GM19328 (cell line): Measurements from ENCODE around the gene NME5.

Experiments
- ATAC-seq: cut with Tn5 transposase; IDR thresholded peaks from one replicate; pipeline ENCODE4 v1.9.1; 2021; ENCODE audit warnings: mild to moderate bottlenecking, moderate library complexity; ENCODE audit not compliant: unreplicated experiment

The NME5 gene

DNA sequence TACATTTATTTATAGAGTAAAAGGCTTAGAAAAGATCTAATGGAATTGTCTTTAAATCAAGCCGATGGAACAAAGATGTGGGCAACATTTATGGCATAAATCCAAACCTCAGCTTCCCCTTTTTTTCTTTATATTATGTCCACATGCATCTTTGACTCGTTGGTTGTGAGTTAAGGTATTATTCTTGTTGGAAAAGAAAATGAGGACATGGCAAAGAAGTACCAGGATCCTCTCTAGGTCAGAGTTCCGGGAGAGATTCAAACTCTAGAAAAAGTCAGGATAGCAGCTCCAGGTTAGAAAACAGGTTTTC is 508 bp upstream of the NME5 start:
- no peak for ATAC-seq

DNA sequence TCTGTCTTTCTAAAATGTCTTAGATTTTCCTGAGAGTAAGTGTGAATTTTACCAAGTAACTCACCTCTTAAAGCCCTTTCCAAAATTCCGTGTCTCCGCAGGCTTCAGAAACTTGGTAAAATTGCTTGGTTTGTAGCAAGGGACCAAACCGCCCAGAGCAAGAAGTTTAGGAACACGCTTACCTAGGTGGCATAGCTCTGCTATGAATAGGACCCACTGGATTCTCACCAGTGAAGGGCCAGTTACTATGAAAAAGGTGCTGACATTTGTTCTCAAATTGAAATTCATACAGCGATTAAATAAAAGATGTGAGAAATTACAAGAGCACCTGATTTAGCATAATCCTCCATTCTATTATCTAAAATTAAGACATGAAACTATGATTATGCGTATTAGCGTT is 6.7 kb downstream of the NME5 start:
- ATAC-seq, result no peak

DNA sequence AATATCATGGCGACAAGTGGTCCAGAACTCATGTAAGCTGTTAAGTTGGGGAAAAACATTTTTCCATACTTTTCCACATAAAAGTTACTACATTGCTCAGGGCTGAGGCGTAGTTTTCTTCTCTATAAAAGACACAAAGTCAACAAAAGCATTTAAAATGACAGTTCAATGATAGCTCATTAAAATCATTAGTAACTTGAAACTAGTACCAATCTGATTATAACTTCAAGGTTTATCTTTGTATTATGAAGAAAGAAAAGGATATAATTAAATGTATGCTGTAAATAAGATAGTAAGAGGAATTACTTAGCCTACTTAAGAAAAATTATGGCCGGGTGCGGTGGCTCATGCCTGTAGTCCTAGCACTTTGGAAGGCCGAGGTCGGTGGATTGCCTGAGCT is 9.9 kb downstream of the NME5 start:
- ATAC-seq, result no peak

DNA sequence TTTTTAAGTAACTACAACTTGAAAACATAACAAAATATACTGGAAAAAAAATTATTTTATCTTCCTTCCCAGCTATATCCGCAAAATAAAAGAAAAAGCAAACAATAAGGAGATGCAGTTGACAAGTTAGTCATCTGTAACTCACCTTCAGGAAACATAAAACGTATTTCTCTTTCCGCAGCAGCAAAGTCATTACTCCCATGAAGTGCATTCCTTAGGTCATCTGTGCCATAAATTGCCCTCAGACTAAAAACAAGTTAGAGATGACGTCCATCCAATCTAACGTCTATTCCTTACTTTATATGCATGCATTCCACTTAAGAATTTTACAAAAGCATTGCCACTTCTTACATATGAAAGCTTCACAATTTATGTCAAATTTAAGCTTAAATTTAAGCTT is 10.9 kb downstream of the NME5 start:
- no peak for ATAC-seq

GRCh38 chr5:138115254-138115653 is 24.0 kb downstream of the NME5 start:
- no peak for ATAC-seq

- no peak for ATAC-seq
These were observed 27.3 kb downstream of the NME5 start for GRCh38 chr5:138111937-138112336.

DNA sequence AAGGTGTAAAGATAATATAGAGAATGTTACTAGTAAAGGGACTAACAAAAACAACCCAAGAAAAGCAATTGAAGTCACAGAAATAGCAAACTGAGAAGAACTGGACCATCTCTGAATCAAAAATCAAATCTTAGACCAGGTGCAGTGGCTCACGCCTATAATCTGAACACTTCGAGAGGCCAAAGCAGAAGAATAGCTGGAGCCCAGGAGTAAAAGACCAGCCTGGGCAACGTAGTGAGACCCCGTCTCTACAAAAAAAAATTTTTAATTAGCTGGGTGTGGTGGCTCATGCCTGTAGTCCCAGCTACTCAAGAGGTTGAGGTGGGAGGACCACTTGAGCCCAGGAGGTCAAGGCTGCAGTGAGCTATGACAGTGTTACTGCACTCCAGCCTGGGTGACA is 28.0 kb downstream of the NME5 start:
- no peak for ATAC-seq

DNA sequence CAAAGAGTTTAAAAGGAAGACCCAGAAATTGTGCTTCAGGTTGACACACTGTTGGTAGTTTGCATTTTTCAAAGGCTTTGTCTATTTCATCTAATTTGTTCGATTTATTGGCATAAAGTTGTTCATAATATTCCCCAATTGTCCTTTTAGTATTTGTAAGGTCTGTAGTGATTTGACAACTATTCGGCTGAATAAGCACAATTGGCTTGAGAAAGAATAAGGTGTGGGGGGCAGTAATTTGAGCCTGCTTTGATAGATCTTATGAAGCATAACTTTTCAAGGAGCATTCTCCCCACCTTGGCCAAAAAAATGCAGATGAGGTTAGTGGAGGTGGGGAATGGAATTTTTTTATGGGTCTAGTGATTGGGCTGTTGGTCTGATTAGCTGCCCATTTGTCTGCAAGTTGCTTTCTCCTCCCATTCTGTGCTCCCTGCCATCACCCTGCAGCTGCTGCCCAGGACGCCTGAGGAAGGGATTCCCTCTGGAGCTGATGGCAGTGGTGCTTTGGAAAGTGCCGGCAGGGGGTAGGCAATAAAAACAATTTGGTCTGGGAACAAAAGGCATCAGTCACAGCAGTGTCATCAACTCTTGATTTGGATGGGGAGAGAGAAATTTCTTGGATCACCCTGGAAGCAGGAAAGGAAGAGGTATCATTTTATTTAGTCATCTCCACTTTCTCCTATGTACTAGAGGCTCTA is 28.8 kb downstream of the NME5 start:
- ATAC-seq, result no peak

DNA sequence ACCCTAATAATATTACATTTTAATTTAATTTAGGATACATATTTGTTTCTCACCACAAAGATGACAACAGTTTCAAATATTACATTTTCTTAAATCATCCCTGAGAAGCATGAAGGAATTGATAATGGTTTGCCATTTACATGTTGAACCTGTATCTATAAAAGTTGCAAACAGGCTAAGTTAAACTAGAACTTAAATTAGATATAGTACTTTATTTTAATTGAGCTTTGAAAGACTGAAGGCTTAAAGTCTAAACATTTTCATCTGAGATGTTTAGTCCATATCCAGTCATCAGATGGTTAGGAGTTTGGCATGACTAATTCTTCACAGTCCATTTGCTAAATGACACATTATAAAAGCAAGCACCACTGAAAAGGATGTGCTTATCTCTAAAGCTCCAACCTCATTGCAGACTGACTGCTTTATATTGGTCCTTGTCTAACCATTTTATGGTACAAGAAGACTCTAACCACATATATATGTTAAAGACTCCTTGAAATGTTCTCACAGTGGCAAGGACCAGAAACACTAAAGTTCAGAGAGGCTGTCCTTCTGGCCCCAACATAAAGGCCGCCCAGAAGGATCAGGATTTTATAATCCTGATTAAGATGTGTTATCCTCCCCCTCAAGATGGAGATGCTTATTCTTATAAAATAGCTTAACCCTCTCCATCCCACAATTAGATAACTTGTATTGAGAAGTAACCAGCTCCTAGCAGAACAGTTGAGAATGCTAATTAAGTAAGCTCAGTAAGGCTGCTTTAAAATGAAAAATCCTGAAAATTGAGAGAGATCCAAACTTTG is 29.6 kb downstream of the NME5 start:
- no peak for ATAC-seq

DNA sequence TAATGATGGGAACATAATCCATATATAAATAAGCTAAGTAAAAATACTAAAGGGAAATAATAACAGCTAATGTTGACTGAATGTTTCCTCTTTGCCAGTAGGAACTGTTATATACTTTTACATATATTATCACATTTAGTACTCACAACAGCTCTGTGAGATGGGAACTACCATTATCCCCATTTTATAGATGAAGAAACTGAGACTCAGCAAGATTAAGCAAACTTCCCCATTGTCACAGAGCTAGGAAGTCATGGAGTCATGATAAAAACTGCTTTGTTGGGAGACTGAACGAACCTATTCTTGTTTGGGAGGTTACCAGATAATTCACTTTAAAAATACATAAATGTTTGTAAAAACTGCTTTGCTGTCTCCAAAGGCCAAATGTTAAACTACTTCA is 32.0 kb downstream of the NME5 start:
- ATAC-seq, result no peak

- no peak for ATAC-seq
These were observed 33.5 kb downstream of the NME5 start for GRCh38 chr5:138105709-138106108.

DNA sequence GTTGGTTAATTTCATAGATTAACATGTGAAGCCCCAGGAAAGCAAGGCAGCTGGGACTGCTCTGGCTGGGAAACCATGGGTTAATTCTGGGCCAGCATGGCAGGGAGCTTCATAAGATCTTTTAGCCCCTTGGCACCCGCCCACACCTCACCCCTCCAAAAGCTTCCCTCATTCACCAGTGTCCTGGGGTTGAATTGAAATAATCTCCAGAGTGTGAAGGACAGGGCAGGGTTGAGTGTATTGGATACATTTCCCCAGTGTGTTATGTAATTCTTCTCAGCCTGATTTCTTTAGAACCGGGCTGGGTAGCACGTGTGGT is 36.0 kb downstream of the NME5 start:
- no peak for ATAC-seq

- no peak for ATAC-seq
These were observed 36.5 kb downstream of the NME5 start for GRCh38 chr5:138102454-138103318.

DNA sequence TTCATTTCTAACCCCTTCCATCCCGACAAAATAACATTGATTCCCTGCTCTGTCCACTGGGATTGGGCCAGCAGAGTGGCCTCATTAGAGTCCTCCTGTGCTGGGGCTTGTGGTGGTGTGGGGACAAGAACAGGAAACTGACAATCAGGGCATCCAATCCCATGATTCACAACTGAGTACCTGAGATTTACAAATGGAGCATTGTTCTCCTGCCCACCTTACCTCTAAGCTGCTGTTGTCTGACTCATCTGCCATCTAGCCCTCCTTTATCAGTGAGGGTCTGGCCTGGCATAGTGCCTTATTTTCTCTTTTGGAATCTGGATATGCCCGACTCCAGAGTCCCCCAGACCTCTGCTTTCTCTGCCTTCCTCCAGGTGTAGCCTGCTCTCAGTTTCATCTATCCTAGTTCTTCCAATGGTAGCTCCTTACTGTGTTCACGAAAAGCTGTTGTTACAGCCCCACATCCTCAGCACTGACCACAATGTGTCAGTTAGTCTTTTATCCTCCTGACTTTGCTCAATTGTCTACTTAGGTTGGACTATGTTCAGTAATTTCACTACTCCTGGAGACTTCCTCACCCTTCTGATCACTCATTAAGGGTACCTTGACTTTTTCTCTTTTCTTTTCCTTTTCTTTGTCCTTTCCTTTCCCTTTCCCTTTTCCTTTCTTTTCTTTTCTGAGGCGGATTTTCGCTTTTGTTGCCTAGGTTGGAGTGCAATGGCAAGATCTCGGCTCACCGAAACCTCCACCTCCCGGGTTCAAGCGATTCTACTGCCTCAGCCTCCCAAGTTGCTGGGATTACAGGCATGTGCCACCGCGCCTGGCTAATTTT is 42.0 kb downstream of the NME5 start:
- ATAC-seq, result no peak

DNA sequence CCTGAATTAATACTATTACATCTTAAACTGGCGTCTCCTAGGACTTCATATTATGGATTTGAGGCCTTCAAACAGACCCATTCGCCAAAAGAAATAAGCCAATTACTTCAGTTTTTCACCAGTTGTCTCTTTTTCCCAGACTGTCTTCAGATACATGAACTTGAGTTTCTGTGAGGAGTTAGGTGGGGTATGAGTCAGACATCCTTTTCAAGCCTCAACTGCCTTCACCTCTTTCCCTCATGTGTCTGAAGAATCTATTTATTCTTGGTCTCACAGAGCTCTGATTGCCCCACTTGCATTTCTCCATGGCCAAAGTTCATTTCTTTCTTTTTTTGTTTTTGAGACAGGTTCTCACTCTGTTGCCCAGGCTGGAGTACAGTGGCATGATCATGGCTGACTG is 42.9 kb downstream of the NME5 start:
- ATAC-seq, result no peak

DNA sequence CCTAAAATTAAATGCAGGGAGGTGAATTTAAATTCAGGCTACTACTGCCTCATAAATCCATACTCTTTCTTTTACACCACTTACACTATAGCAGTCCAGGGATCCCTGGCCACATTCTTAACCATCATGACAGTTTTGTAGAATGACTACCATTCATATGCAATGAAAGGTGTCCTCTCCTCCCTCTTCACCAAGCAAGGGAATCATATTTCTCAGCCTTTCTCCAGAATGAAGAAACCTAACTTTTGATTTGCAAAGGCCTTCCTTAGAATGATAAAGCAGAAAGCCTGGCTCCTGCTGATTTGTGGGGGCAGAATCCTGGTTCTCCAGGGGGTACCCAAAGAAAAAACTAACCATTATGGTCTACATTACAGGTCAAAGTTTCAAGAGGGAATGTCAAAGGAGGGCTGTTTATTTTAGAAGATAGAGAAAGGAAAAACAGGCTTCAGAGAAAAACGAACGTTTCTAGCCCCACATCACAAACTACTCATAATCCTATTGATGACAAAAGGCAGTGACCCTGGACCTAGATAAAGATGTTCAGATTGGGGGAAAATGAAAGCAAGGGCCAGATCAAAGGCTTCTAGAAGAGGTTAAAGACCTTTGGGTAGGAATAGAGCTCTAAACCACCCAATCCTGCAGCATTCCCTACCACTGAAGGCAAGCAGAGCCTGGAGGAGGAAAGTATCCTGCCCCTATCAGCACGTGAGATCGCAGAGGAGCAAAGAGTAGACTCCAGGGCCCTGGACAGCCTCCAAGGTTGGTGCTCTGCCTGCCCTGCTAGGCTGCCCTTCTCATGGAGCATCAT is 43.9 kb downstream of the NME5 start:
- no peak for ATAC-seq

DNA sequence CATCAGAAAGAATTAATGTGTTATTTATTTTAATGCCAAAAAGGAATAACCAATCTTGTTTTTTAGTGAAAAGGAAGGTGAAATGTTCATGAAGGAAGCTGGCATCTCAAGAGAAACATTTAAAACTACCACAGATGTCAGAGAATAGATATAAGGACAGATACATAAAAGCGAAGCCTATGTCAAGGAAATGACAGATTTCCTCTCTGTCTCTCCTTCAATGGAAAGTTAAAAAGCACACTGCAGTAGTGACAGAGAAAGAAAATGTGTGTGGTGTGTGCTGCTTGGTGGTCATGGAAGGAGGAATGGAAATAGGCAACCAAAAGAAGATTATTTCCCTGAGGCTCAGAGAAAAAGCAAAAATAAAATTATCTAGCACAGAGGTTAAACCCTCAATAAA is 46.2 kb downstream of the NME5 start:
- no peak for ATAC-seq

- ATAC-seq, result no peak
These were observed 46.9 kb downstream of the NME5 start for GRCh38 chr5:138092301-138092700.

- ATAC-seq, result no peak
These were observed 47.5 kb downstream of the NME5 start for GRCh38 chr5:138091685-138092084.

DNA sequence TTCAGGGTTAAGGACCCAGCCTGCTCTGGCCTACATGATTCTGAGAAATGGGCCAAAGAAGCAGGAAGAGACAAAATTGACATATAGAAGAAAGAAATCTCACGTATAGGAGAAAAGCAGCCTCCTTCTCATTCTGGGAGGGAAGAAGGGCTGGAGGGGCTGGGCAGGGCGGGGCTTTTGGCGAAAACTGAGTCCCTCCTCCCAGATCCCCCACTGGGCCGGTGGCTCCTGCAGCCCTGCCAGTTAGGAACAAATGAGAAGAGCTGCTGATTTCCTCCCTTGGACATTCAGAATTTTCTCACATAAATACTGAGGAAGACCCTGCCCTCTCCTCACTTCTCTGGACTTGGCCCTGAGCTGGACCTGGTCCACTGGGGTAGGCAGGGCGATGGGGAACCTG is 55.5 kb downstream of the NME5 start, which contains the start of gene WNT8A:
WNT8A (plus strand) TSS at position 332 of the 400 bp plus-strand sequence. CDS start 95 bp downstream, outside the sequence.
- no peak for ATAC-seq
